ENCODE results near the gene CCDC77. TPM values are rescaled to one million over a fixed set of nuclear protein-coding genes. Genes with fewer than 3 reads are reported as not detected.
A peak's percentile ranks its signal among the peaks of the same experiment; 100 is the strongest.

CCDC77 gene
- total RNA-seq, 1 donor from 2014 or later = 7.4 TPM

DNA sequence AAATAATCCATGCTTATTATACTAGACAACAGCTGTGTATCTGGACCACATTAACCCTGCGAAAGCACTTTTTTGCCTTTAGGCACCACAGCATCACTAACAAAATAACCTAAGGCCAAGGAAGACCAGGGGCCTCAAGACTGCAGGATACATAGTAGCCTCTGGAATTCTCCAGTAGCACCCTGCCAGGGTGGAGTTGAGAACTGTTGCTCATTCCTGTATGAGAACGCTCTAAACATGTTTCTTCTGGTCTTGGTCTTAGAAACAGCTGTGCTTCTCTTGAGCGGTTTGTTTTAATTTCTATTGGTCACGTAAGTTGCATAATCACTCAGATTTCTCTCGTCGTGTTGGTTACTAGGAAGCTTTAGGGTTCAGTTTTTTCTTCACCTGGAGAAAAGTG is 66.1 kb downstream of the CCDC77 start:
- Histone ChIP-seq H3K27ac (no peak overlapping the region), H3K4me3 (no peak overlapping the region), H3K36me3 (no peaks in the 10 kb centered on the region), H3K27me3 (ENCODE audit: low read depth) (peaks cover 8% of the 10 kb centered on the region), H3K9me3 (no peaks in the 10 kb centered on the region), H3K4me1 (peaks cover 4% of the 10 kb centered on the region)
- DNase-seq = no peak
- ATAC-seq = peak in 1 of 2 donors; percentile 37
- intact Hi-C loops (cut with DNase I) = no loop called here
- TF ChIP-seq, protein P1, sequence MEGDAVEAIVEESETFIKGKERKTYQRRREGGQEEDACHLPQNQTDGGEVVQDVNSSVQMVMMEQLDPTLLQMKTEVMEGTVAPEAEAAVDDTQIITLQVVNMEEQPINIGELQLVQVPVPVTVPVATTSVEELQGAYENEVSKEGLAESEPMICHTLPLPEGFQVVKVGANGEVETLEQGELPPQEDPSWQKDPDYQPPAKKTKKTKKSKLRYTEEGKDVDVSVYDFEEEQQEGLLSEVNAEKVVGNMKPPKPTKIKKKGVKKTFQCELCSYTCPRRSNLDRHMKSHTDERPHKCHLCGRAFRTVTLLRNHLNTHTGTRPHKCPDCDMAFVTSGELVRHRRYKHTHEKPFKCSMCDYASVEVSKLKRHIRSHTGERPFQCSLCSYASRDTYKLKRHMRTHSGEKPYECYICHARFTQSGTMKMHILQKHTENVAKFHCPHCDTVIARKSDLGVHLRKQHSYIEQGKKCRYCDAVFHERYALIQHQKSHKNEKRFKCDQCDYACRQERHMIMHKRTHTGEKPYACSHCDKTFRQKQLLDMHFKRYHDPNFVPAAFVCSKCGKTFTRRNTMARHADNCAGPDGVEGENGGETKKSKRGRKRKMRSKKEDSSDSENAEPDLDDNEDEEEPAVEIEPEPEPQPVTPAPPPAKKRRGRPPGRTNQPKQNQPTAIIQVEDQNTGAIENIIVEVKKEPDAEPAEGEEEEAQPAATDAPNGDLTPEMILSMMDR (IDR thresholded peaks at IDR 0.05) = no peak

DNA sequence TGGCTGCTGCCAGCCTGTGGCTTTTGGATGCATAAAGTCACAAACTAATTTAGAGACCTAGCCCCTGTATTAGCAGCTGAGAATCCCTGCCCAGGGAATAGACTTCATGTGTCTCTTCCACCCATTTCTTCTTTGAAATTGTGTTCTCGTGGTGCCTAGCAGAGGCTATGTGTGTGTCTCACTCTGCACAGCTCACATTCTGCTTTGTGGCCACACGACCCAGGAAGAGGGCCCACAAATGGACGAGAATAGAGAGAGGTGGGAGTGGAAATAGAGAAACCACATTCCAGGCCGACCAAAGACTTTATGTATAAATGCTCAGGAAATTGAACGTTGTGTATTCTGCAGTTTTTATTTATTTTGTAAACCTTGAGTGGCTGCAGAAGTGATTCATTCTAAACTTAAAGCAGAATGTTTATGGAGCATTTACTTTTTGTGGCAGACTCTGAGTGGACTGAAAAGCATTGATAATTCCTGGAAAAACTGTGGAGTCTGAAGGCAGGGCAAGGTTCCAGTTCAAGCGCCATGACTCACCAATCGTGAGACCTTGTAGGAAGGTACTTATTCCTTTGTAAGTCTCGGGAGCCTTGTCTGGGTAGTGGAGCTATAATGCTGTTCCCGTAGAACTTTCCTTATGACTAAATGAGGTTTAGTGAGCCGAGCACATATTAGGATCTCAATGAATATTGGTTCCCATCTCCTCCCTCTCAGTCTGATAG is 67.4 kb downstream of the CCDC77 start:
- H3K4me3 ChIP-seq = no peak overlapping the region
- TF ChIP-seq, protein P1 (IDR thresholded peaks at IDR 0.05) = no peak
- H3K9me3 ChIP-seq = no peaks in the 10 kb centered on the region
- ATAC-seq (peak; percentile 55 to 74), DNase-seq (no peak)
- H3K4me1 ChIP-seq = peaks cover 4% of the 10 kb centered on the region
- peaks cover 4% of the 10 kb centered on the region for H3K27me3 ChIP-seq (ENCODE audit: low read depth)
- intact Hi-C loops (cut with DNase I) = no loop called here
- H3K27ac ChIP-seq = peak overlapping the region; percentile 41
- no peaks in the 10 kb centered on the region for H3K36me3 ChIP-seq

DNA sequence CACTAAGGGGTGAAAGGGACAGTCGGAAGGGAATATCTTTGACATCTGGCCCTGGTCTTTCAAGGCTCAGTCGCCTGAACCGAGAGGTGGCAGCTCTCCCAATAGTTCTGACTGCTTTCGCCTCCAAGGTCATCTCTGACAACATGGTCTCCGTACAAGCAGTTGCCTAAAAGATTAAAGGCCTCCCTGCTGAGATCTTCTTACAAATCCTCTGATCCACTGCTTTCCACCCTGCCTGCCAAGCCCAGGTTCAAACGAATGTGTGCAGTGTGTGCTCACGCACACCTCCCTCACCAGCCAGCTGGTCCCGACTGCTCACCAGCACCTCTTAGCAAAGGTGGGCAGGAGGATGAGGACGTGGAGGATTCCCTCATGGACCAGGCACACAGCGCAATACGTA is 68.7 kb downstream of the CCDC77 start:
- ATAC-seq (no peak), DNase-seq (no peak)
- Histone ChIP-seq H3K9me3 (no peaks in the 10 kb centered on the region), H3K27me3 (ENCODE audit: low read depth) (peaks cover 4% of the 10 kb centered on the region), H3K27ac (no peak overlapping the region), H3K4me1 (peaks cover 4% of the 10 kb centered on the region), H3K4me3 (no peak overlapping the region), H3K36me3 (no peaks in the 10 kb centered on the region)
- intact Hi-C loops (cut with DNase I) = no loop called here
- TF ChIP-seq, protein P1 (IDR thresholded peaks at IDR 0.05) = no peak

DNA sequence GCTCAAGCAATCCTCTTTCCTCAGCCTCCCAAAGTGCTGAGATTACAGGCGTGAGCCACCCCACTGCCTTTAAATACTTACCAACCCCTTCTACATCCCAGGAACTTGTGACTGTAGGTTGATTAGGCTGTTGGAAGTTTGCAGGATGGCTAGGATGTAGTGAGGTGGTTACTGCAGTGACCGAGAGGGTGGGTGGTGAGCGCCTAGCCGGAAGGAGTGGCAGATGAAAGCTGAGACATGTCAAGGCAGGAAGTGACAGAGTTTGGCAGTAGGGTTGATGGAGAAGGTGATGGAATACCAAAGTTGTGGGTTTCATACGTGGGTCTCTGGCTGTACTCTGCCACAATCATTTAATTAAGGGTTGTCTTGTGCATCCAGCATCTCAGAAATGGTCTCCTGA is 71.8 kb downstream of the CCDC77 start:
- intact Hi-C loops (cut with DNase I) = no loop called here
- peaks cover 4% of the 10 kb centered on the region for H3K27me3 ChIP-seq (ENCODE audit: low read depth)
- TF ChIP-seq, protein P1 (IDR thresholded peaks at IDR 0.05) = no peak
- no peak overlapping the region for H3K4me3 ChIP-seq
- H3K36me3 ChIP-seq = no peaks in the 10 kb centered on the region
- H3K9me3 ChIP-seq = no peaks in the 10 kb centered on the region
- no peaks in the 10 kb centered on the region for H3K4me1 ChIP-seq
- no peak overlapping the region for H3K27ac ChIP-seq
- DNase-seq = no peak
- no peak for ATAC-seq

DNA sequence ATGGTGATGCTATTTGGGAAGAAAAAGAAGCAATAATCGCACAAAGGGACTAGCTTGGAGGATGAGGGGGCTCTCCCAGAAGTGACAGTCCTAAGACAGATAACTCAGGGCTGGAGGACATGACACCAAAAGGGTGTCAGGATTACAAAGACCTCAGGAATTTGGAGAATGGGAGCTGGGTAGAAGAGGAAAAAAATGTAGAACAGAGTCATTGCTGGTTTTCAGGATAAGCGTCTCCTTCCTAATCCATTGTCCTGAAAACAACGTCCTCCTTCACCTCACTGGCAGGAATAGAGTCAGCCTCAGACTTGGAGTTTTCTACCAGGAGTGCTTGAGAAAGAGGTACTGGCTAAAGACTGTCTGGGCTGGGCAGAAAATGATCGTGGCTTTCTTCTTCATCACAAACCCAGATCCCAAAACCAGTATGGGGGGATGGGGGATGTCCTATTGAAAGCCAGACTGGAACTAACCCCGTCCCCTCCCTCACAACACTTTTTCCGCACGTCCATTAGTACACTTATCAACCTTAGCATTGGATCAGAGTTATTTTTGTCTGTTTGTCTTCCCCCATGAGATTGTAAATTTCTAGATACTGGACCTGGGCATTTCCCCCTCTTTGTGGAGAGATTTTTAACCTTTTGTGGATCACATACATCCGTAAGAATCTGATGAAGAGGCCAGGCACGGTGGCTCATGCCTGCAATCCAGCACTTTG is 72.6 kb downstream of the CCDC77 start:
- intact Hi-C loops (cut with DNase I) = no loop called here
- Histone ChIP-seq H3K4me1 (no peaks in the 10 kb centered on the region), H3K36me3 (no peaks in the 10 kb centered on the region), H3K27ac (no peak overlapping the region), H3K9me3 (no peaks in the 10 kb centered on the region), H3K4me3 (no peak overlapping the region), H3K27me3 (ENCODE audit: low read depth) (peaks cover 4% of the 10 kb centered on the region)
- ATAC-seq (no peak), DNase-seq (no peak)
- TF ChIP-seq, protein P1 (IDR thresholded peaks at IDR 0.05) = no peak

Measured in lower lobe of right lung (tissue), 2 donors.